Progenitor cell of endocrine pancreas (in vitro differentiated cells): ENCODE measurements around the gene ERICH6. TPM values are rescaled to one million over a fixed set of nuclear protein-coding genes. Genes with fewer than 3 reads are reported as not detected.
A peak's percentile ranks its signal among the peaks of the same experiment; 100 is the strongest.

Source experiments
- DNase-seq: peaks from one replicate; pipeline ENCODE4 v3.0.0; 2021; ENCODE audit warnings: low spot score; ENCODE audit not compliant: unreplicated experiment
- H3K27ac Mint-ChIP-seq: 2 replicates; pipeline ENCODE4 v1.8.0; 2021; ENCODE audit warnings: mild to moderate bottlenecking, moderate library complexity, mixed read lengths
- H3K27me3 Mint-ChIP-seq: 2 replicates; pipeline ENCODE4 v1.8.0; 2021; ENCODE audit warnings: mixed read lengths
- H3K36me3 Mint-ChIP-seq: 2 replicates; pipeline ENCODE4 v1.8.0; 2022; ENCODE audit warnings: mixed read lengths; ENCODE audit not compliant: insufficient read depth
- H3K4me1 Mint-ChIP-seq: 2 replicates; pipeline ENCODE4 v1.8.0; 2021; ENCODE audit warnings: low read depth, mixed read lengths
- H3K4me3 Mint-ChIP-seq: 2 replicates; pipeline ENCODE4 v1.8.0; 2021; ENCODE audit warnings: low read depth, mild to moderate bottlenecking, moderate library complexity, mixed read lengths
- H3K9me3 Mint-ChIP-seq: 2 replicates; pipeline ENCODE4 v1.8.0; 2021; ENCODE audit warnings: low read depth, mixed read lengths
- total RNA-seq: library from RNA; stranded (reverse); gene quantifications from 2 replicates; pipeline ENCODE4 v1.2.1, GENCODE V29; 2021
- TF ChIP-seq, protein P1 (sequence below): fragments of 200-600 bp; sonication (generic); IDR thresholded peaks from one replicate; pipeline ENCODE4 v1.5.0; 2021; ENCODE audit warnings: antibody characterized with exemption, mild to moderate bottlenecking; ENCODE audit not compliant: unreplicated experiment

Gene ERICH6
- total RNA-seq, 1 donor from 2014 or later, result not detected

DNA sequence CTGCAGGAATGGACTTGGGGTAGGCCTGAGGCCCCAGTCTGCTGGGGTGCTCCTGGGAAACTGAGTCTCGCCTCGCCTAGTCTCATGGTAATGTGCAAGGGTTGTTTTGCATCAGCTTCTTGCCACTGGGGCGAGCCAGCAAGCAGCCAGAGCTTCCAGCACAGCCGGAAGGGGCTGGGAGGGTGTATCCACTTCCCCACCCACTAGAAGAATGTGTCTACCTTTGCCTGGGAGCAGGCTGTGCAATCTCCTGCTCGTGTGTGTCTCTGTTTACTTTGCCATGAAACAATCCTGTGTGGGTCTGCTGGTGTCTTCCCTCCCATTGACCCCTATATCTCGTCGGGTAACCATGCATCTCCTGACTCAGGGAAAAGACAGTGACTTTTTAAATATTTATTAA, 21.8 kb upstream of the ERICH6 start:
- Mint-ChIP-seq H3K27me3 (no peaks in the 10 kb centered on the region), H3K4me3 (no peak overlapping the region), H3K27ac (no peak overlapping the region), H3K9me3 (no peaks in the 10 kb centered on the region), H3K4me1 (peaks cover 2% of the 10 kb centered on the region), H3K36me3 (no peaks in the 10 kb centered on the region)
- no peak for DNase-seq
- TF ChIP-seq, protein P1, sequence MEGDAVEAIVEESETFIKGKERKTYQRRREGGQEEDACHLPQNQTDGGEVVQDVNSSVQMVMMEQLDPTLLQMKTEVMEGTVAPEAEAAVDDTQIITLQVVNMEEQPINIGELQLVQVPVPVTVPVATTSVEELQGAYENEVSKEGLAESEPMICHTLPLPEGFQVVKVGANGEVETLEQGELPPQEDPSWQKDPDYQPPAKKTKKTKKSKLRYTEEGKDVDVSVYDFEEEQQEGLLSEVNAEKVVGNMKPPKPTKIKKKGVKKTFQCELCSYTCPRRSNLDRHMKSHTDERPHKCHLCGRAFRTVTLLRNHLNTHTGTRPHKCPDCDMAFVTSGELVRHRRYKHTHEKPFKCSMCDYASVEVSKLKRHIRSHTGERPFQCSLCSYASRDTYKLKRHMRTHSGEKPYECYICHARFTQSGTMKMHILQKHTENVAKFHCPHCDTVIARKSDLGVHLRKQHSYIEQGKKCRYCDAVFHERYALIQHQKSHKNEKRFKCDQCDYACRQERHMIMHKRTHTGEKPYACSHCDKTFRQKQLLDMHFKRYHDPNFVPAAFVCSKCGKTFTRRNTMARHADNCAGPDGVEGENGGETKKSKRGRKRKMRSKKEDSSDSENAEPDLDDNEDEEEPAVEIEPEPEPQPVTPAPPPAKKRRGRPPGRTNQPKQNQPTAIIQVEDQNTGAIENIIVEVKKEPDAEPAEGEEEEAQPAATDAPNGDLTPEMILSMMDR, result no peak

GRCh38 chr3:150723946-150724345, 20.2 kb upstream of the ERICH6 start:
- peaks cover 2% of the 10 kb centered on the region for H3K4me1 Mint-ChIP-seq
- TF ChIP-seq, protein P1, result no peak
- H3K9me3 Mint-ChIP-seq, result no peaks in the 10 kb centered on the region
- H3K36me3 Mint-ChIP-seq, result no peaks in the 10 kb centered on the region
- DNase-seq, result no peak
- H3K27ac Mint-ChIP-seq, result no peak overlapping the region
- no peak overlapping the region for H3K4me3 Mint-ChIP-seq
- H3K27me3 Mint-ChIP-seq, result no peaks in the 10 kb centered on the region

- Mint-ChIP-seq H3K4me1 (peaks cover 2% of the 10 kb centered on the region), H3K4me3 (no peak overlapping the region), H3K27me3 (no peaks in the 10 kb centered on the region), H3K27ac (no peak overlapping the region), H3K36me3 (no peaks in the 10 kb centered on the region), H3K9me3 (no peaks in the 10 kb centered on the region)
- no peak for DNase-seq
- TF ChIP-seq, protein P1, result no peak
Observed at GRCh38 chr3:150722267-150722666, 18.5 kb upstream of the ERICH6 start.

GRCh38 chr3:150721285-150722130, 17.8 kb upstream of the ERICH6 start:
- H3K27me3 Mint-ChIP-seq, result no peaks in the 10 kb centered on the region
- TF ChIP-seq, protein P1, result peak; percentile 82
- H3K27ac Mint-ChIP-seq, result no peak overlapping the region
- DNase-seq, result no peak
- no peak overlapping the region for H3K4me3 Mint-ChIP-seq
- H3K4me1 Mint-ChIP-seq, result peaks cover 2% of the 10 kb centered on the region
- H3K9me3 Mint-ChIP-seq, result no peaks in the 10 kb centered on the region
- no peaks in the 10 kb centered on the region for H3K36me3 Mint-ChIP-seq

GRCh38 chr3:150720444-150720843, 16.7 kb upstream of the ERICH6 start:
- Mint-ChIP-seq H3K27ac (no peak overlapping the region), H3K36me3 (no peaks in the 10 kb centered on the region), H3K4me1 (peaks cover 2% of the 10 kb centered on the region), H3K4me3 (no peak overlapping the region), H3K27me3 (no peaks in the 10 kb centered on the region), H3K9me3 (no peaks in the 10 kb centered on the region)
- TF ChIP-seq, protein P1, result no peak
- no peak for DNase-seq
